Measurements from ENCODE around the gene NUFIP1. TPM values are rescaled to one million over a fixed set of nuclear protein-coding genes. Genes with fewer than 3 reads are reported as not detected.

The NUFIP1 gene
- total and polyA plus RNA-seq, 2 of the 8 experiments (the other 6 are each of a cell fraction or from before 2014, with no cell fraction given), result 4.6 to 16.6 TPM

DNA sequence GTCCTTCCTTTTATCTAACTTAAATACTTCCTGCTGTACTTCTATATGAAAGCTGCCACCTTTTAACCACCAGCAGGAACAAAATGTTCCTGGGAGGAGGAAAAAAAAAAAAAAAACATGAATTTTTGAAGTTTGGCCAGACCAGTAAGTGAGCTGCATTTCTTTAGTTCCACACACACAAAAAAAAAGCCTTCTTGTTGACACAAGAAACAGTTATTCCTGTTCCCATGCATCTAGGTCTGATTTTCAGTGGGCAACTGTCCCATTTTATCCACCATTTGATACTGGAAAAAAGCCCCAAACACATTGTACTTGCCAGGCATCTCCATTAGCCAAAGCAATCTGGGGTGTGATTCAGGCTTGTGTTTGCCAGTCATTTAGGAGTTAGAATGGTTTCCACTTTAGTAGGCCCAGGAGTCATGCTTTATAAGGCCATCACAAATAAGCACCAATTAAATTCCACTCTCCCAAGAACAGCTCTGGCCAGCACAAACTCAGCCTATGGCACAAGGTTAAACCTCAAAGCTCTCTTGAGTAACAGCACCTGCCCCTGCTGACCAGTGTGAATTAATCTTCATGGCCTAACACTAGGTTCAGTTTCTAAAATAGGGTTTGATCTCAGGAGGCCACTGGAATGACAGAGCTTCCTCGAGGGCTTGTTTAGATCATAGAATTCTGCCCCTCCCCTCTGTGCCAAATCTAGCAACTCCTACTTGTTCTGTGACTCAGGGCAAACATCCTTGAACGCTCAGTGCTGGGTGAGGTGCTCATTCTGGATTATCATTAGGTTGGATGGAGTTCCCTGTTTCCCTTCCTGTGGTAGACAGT, 67.1 kb downstream of the NUFIP1 start:
- Histone ChIP-seq H3K27me3 (replicated peaks in 1 of 4; ENCODE audit: control insufficient read depth in 3 of 4, extremely low read depth in 1 of 4, insufficient read depth in 3 of 4, low read length in 3 of 4) (no peaks in the 10 kb centered on the region), H2BK5ac (ENCODE audit: low read depth, low read length) (no peak overlapping the region), H3K23ac (ENCODE audit: insufficient read length) (no peak overlapping the region), H3K4ac (replicated peaks; ENCODE audit: insufficient read length, low read depth, low read length) (no peak overlapping the region), H4K91ac (replicated peaks; ENCODE audit: insufficient read length, low read length) (no peak overlapping the region), H3K56ac (replicated peaks; ENCODE audit: insufficient read length, low read depth, low read length) (no peak overlapping the region), H3K4me2 (ENCODE audit: insufficient read depth in 1 of 2, low read depth in 2 of 2, low read length in 2 of 2) (0 out of 4 replicates have a peak overlapping the region, but pooled peaks of 1 of the 2 experiments have one; percentile 6), H4K5ac (ENCODE audit: insufficient read length, low read depth, low read length) (no peak overlapping the region), H4K20me1 (replicated peaks in 1 of 2; ENCODE audit: control insufficient read depth in 1 of 2, insufficient read depth in 2 of 2, low read length in 2 of 2) (no peaks in the 10 kb centered on the region), H3K79me1 (ENCODE audit: low read depth, low read length) (no peaks in the 10 kb centered on the region), H3K9me3 (ENCODE audit: insufficient read depth in 2 of 2, low read depth in 1 of 2, low read length in 1 of 2) (no peaks in the 10 kb centered on the region), H3K14ac (ENCODE audit: insufficient read length) (no peak overlapping the region), H2BK15ac (ENCODE audit: low read length) (no peak overlapping the region), H2AK5ac (ENCODE audit: low read depth, low read length) (no peak overlapping the region), H3K36me3 (ENCODE audit: control insufficient read depth in 2 of 4, insufficient read depth in 4 of 4, low read length in 3 of 4) (no peaks in the 10 kb centered on the region), H3K4me3 (ENCODE audit: extremely low read depth in 1 of 4, insufficient read depth in 2 of 4, low read depth in 3 of 4, low read length in 4 of 4) (no peak overlapping the region), H2BK120ac (replicated peaks; ENCODE audit: low read depth, low read length) (no peak overlapping the region), H2BK20ac (ENCODE audit: low read length) (no peak overlapping the region), H3K79me2 (ENCODE audit: control insufficient read depth in 1 of 2, insufficient read depth in 2 of 2, low read length in 2 of 2) (no peaks in the 10 kb centered on the region), H3K23me2 (ENCODE audit: low read depth, low read length) (peaks cover 4% of the 10 kb centered on the region; the same call in 1 of the 2 replicates), H2BK12ac (ENCODE audit: low read depth, low read length) (no peak overlapping the region), H2AFZ (ENCODE audit: low read length) (0 out of 2 replicates have a peak overlapping the region, but pooled peaks have one; percentile 19), H3K18ac (ENCODE audit: extremely low read depth, low read length) (no peak overlapping the region), H3K9ac (replicated peaks in 1 of 4; ENCODE audit: extremely low read depth in 1 of 4, low read depth in 3 of 4, low read length in 3 of 4) (no peak overlapping the region), H4K8ac (ENCODE audit: extremely low read depth, insufficient read depth, low read length) (no peak overlapping the region), H3K27ac (ENCODE audit: low read depth, low read length) (no peak overlapping the region), H3K4me1 (replicated peaks in 1 of 4; ENCODE audit: control insufficient read depth in 3 of 4, insufficient read depth in 4 of 4, low read length in 3 of 4) (peaks cover 0 to 2% (median under 1%) of the 10 kb centered on the region in 4 experiments; a peak in 1 of 7 replicates)
- ChIA-PET POLR2A (ENCODE audit: partially characterized antibody) (interaction anchor here (0.9 kb wide), 3 partner anchors 8 to 12 kb away, joined by 3 read pairs; no protein-coding TSS in a partner anchor), CTCF (ENCODE audit: partially characterized antibody) (interaction anchor here (0.6 to 2.3 kb wide), 3 partner anchors 48 to 439 kb away, joined by 3 to 8 read pairs (median 7); no protein-coding TSS in a partner anchor)
- WGBS, 2 experiments (ENCODE audit: extremely low coverage in 1 of 2, insufficient coverage in 1 of 2, insufficient read length in 1 of 2, insufficient replicate concordance in 2 of 2, low coverage in 1 of 2, low lambda C conversion rate in 2 of 2, missing lambda C conversion rate in 1 of 2), result 76% methylated on average over 2 of the region's 2 CpGs; no CpG with 5 or more reads in 1 of the 2 experiments
- FAIRE-seq (no peak), DNase-seq (ENCODE audit: low read depth in 1 of 2, low spot score in 2 of 2) (no peak)
- TF ChIP-seq POLR2AphosphoS5 (IDR thresholded peaks at IDR 0.05; ENCODE audit: low read depth, low read length) (no peak), CBX8 (IDR thresholded peaks at IDR 0.05; ENCODE audit: borderline replicate concordance, low read depth, low read length) (no peak), SIX5 (IDR thresholded peaks at IDR 0.05; ENCODE audit: low read depth, low read length) (no peak), CEBPB (IDR thresholded peaks at IDR 0.05; ENCODE audit: low read depth, low read length) (no peak), MAFK (IDR thresholded peaks at IDR 0.05; ENCODE audit: low read depth, low read length) (no peak), BRCA1 (IDR thresholded peaks at IDR 0.05; ENCODE audit: low read depth, low read length) (no peak), TBP (IDR thresholded peaks at IDR 0.05; ENCODE audit: low read depth, low read length) (no peak)
- TF ChIP-seq, protein P1, sequence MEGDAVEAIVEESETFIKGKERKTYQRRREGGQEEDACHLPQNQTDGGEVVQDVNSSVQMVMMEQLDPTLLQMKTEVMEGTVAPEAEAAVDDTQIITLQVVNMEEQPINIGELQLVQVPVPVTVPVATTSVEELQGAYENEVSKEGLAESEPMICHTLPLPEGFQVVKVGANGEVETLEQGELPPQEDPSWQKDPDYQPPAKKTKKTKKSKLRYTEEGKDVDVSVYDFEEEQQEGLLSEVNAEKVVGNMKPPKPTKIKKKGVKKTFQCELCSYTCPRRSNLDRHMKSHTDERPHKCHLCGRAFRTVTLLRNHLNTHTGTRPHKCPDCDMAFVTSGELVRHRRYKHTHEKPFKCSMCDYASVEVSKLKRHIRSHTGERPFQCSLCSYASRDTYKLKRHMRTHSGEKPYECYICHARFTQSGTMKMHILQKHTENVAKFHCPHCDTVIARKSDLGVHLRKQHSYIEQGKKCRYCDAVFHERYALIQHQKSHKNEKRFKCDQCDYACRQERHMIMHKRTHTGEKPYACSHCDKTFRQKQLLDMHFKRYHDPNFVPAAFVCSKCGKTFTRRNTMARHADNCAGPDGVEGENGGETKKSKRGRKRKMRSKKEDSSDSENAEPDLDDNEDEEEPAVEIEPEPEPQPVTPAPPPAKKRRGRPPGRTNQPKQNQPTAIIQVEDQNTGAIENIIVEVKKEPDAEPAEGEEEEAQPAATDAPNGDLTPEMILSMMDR (IDR thresholded peaks at IDR 0.05; ENCODE audit: control extremely low read depth in 1 of 3, insufficient read depth in 1 of 3, low read depth in 1 of 3, low read length in 3 of 3), result no peak
- TF ChIP-seq, protein P2, sequence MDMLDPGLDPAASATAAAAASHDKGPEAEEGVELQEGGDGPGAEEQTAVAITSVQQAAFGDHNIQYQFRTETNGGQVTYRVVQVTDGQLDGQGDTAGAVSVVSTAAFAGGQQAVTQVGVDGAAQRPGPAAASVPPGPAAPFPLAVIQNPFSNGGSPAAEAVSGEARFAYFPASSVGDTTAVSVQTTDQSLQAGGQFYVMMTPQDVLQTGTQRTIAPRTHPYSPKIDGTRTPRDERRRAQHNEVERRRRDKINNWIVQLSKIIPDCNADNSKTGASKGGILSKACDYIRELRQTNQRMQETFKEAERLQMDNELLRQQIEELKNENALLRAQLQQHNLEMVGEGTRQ (IDR thresholded peaks at IDR 0.05; ENCODE audit: low read length), result no peak
